22Rv1 (cell line): ENCODE data around the gene VAMP1.

Experiments used
- H3K27ac ChIP-seq: fragments of 450-650 bp; 2 replicates; pipeline ENCODE4 v1.5.1; 2017
- ZFX ChIP-seq: fragments of 450-650 bp; IDR thresholded peaks from 2 replicates; pipeline ENCODE4 v1.6.1; 2017; ENCODE audit warnings: antibody characterized with exemption, borderline replicate concordance
- TF ChIP-seq, protein P1 (sequence below): fragments of 450-650 bp; IDR thresholded peaks from 2 replicates; pipeline ENCODE4 v1.5.1; 2017; ENCODE audit warnings: mild to moderate bottlenecking

VAMP1 gene

DNA sequence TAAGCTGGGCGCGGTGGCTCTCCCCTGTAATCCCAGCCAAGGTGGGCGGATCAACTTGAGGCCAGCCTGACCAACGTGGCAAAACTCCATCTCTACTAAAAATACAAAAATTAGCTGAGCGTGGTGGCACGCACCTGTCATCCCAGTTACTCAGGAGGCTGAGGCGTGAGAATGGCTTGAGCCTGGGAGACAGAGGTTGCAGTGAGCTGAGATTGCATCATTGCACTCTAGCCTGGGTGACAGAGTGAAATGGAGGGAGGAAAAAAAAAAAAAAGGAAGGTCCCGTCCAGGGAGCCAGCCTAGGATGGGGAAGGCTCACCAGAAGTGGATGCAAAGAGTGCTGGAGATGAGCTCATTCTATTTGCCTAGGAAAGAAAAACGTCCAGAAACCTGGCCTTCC is 27.6 kb downstream of the VAMP1 start:
- H3K27ac ChIP-seq, result no peak overlapping the region
- TF ChIP-seq, protein P1, sequence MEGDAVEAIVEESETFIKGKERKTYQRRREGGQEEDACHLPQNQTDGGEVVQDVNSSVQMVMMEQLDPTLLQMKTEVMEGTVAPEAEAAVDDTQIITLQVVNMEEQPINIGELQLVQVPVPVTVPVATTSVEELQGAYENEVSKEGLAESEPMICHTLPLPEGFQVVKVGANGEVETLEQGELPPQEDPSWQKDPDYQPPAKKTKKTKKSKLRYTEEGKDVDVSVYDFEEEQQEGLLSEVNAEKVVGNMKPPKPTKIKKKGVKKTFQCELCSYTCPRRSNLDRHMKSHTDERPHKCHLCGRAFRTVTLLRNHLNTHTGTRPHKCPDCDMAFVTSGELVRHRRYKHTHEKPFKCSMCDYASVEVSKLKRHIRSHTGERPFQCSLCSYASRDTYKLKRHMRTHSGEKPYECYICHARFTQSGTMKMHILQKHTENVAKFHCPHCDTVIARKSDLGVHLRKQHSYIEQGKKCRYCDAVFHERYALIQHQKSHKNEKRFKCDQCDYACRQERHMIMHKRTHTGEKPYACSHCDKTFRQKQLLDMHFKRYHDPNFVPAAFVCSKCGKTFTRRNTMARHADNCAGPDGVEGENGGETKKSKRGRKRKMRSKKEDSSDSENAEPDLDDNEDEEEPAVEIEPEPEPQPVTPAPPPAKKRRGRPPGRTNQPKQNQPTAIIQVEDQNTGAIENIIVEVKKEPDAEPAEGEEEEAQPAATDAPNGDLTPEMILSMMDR, result no peak
- TF ChIP-seq ZFX, result no peak

DNA sequence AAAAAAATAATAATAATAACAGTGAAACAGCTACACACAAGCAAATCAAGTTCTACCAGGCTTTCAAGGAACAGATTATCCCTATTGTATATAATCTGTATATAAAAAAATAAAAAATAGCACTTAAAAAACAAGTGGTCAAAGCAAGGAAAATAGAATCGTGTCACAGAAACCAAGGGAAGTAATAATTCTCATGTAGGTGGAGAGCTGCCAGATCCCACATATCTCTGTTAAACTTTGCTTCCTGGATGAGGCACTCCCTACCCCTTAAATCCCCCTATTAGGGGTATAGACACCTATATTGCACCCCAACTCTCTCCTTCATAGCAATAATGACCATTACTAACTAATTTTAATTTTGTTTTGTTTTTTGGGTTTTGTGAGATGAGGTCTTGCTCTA is 30.1 kb downstream of the VAMP1 start:
- TF ChIP-seq, protein P1, result no peak
- TF ChIP-seq ZFX, result no peak
- no peak overlapping the region for H3K27ac ChIP-seq

DNA sequence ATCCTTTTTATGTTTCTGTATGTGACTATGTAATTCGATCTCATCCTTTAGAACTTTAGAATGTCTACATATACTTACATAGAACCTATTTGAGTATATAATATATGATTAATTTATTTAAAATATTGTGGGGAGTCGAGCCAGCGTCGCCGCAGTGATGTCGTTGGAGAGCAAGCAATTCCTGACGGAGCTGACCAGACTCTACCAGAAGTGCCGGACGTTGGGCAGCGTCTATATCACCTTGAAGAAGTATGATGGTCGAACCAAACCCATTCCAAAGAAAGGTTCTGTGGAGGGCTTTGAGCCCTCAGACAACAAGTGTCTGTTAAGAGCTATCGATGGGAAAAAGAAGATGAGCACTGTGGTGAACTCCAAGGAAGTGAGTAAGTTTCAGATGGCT is 32.1 kb downstream of the VAMP1 start:
- no peak overlapping the region for H3K27ac ChIP-seq
- TF ChIP-seq ZFX, result no peak

DNA sequence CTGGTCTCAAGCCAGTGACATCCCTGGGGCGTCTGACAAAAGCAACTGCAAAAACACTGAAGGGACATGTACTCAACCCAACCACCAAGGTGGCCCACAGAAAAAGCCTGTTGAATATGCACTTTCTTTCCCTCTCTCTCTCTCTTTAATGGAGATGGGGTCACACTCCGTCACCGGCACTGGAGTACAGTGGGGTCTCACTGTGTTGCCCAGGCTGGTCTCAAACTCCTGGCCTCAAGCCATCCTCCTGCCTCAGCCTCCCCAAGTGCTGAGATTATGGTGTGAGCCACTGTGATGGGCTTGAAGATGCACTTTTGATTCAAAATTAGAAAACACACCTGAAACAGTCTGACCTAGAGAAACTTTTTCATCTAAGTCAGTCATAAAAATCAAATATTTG is 32.9 kb downstream of the VAMP1 start:
- no peak overlapping the region for H3K27ac ChIP-seq
- TF ChIP-seq, protein P1, result no peak
- no peak for TF ChIP-seq ZFX

DNA sequence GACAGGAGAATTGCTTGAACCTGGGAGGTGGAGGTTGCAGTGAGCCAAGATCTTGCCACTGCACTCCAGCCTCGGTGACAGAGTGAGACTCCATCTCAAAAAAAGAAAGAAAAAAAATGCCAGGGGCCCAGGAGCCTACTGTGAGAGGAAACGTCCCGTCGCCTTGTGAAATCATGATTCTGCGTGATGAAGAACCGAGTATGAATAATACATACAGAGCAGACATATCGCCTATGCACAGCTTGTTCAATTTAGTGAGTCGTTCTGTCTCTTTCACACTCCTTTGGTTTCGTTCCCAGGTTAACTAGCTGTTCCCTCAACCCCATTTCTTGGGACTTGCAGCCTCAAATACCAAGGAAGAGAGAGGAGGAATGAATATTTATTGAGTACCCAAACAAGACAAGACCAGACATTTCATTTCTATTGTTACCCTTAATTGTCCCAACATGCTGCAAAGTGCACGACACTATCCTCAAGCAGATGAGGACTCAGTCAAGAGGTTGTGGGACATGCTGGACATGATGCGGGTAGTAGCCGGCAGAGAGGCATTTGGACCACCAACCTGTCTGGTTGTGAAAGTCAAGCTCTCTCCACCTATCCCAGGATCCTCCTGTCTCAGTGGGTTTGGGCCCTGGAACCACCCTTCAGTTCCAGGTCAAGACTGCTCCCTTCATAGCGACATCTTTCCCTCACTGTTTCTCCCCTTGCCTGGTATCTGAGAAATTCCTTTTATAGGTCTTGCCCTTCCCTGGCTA is 34.3 kb downstream of the VAMP1 start:
- no peak for TF ChIP-seq ZFX
- TF ChIP-seq, protein P1, result no peak
- no peak overlapping the region for H3K27ac ChIP-seq

DNA sequence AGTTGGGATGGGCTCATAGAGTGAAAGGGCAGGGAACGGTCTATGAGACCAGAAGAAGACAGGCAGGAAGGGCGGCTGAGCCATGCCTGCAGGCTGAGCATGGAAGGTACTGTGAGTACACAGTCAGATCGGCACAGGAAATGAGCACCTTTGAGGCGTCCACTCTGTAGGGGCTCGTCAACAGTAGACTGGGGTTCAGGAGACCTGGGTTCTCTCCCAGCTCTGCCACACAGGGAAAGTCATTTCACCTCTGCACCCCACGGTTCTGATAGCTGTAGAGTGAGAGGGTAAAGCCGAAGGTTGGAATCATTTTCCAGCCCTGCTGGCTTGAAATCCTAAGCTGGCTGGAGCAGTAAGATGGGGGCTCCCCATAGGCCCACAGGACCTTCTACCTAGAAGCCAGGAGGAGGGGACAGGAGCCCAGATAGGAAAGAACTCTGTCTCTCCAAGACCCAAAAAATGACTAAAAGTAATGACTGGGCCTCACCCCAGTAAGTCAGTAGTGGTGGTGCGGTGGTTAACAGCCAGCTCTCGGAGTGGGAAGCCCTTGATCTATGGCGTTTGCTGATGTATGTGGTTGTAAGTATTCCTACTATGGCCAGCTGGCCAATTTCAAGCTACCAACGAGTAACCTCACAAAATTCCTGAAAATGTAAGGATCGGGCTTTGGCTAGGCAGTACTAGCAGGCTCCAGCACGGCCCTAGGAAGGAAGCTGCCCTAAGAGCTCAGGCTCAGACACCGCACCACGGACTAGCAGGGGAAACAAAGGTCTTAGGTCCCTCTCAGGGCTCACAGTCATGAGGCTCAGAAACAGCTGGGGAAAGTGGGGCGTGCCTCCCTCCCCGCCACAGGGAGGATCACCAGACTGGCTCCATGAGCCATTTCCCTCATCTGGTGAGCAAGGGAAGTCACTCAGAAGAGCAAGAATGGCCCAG is 36.0 kb downstream of the VAMP1 start:
- TF ChIP-seq, protein P1, result no peak
- no peak for TF ChIP-seq ZFX
- H3K27ac ChIP-seq, result no peak overlapping the region

DNA sequence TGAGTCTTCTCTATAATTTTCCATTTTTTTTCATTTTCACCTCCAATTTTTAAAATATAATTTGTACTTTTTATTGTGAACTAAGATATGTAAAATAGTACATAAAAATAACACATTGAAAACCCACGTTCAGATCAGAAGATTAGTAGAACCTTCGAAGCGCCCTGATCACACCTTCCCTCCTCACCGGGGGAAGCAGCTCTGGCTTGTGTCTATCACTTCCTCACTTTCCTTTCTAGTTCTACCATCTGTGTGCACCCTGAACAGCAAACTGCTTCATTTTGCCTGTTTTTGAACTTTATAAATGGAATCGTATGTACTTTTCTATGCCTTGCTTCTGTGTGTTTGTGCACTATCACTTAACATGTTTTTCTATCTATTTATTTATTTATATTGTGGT is 37.5 kb downstream of the VAMP1 start:
- H3K27ac ChIP-seq, result no peak overlapping the region

More for the DNA sequence above, 37.5 kb downstream of the VAMP1 start:
- no peak for TF ChIP-seq ZFX
- TF ChIP-seq, protein P1, result no peak
